Ascending aorta (tissue), 2 donors: ENCODE measurements around the gene NOL7. TPM values are rescaled to one million over a fixed set of nuclear protein-coding genes. Genes with fewer than 3 reads are reported as not detected.

ENCODE experiments used
- DNase-seq, 2 donors: peaks; one replicate each; pipeline ENCODE4 v3.0.0-alpha.2; 2019; ENCODE audit warnings: low spot score in 2 of 2
- H3K27ac ChIP-seq, 2 donors: fragments of 200-600 bp; sonication (generic); one replicate each; pipeline ENCODE4 v1.5.1; 2016 to 2017; ENCODE audit warnings: mild to moderate bottlenecking in 1 of 2
- H3K27me3 ChIP-seq: fragments of 200-600 bp; sonication (generic); one replicate; pipeline ENCODE4 v1.5.1; 2017
- H3K36me3 ChIP-seq, 2 donors: fragments of 200-600 bp; sonication (generic); one replicate each; pipeline ENCODE4 v1.5.1; 2016
- H3K4me1 ChIP-seq, 2 donors: fragments of 200-600 bp; sonication (generic); one replicate each; pipeline ENCODE4 v1.5.1; 2016 to 2017; ENCODE audit warnings: mild to moderate bottlenecking in 1 of 2
- H3K4me3 ChIP-seq, 2 donors: fragments of 200-600 bp; sonication (generic); one replicate each; pipeline ENCODE4 v1.5.1; 2016 to 2017; ENCODE audit warnings: mild to moderate bottlenecking in 1 of 2
- H3K9me3 ChIP-seq, 2 donors: fragments of 200-600 bp; sonication (generic); one replicate each; pipeline ENCODE4 v1.5.1; 2016
- CTCF ChIP-seq, 3 experiments: fragments of 200-600 bp in 2 of 3; fragments of 450-650 bp in 1 of 3; sonication (generic) in 2 of 3; IDR thresholded peaks; one replicate each; pipeline ENCODE4 v1.5.1; 2016 to 2019; ENCODE audit warnings: antibody characterized with exemption in 3 of 3, mild to moderate bottlenecking in 1 of 3, moderate library complexity in 1 of 3
- intact Hi-C: fragments of 100-400 bp; cut with DNase I; formaldehyde crosslinking; loops from one replicate; pipeline ENCODE4 v1.15.1; 2023
- total RNA-seq: library from RNA; depleted of rRNA; stranded (reverse); fragments of >200 nt; gene quantifications from one replicate; pipeline ENCODE4 v1.1.0, GENCODE V29; 2016

NOL7 gene
- total RNA-seq, 1 donor from 2014 or later, result 32.2 TPM

DNA sequence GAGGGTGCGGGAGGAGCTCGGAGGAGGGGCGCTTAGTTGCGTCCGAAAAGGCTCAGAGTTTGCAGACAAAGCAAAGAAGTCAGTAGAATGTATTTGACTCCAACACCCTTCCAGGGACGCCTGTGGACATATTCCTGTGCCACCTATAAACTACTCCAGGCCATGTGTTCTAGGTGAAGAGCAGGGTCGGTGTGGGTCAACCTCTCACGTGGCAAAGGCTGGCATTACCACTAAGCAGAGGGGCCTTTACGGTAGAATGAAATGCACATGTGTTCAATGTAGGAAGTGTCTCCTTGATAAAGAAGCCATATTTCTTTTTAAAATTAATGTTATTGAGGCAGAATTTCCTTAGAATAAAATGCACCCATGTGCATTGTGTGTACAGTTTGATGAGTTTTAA, 25.3 kb upstream of the NOL7 start:
- TF ChIP-seq CTCF (IDR thresholded peaks at IDR 0.05), result no peak
- H3K27ac ChIP-seq, result no peak overlapping the region
- intact Hi-C loops, result no loop called here
- H3K9me3 ChIP-seq, result no peaks in the 10 kb centered on the region
- no peaks in the 10 kb centered on the region for H3K4me1 ChIP-seq
- no peak overlapping the region for H3K4me3 ChIP-seq
- DNase-seq, result no peak
- H3K36me3 ChIP-seq, result peaks cover 33 to 53% of the 10 kb centered on the region in 2 donors
- H3K27me3 ChIP-seq, result no peaks in the 10 kb centered on the region

DNA sequence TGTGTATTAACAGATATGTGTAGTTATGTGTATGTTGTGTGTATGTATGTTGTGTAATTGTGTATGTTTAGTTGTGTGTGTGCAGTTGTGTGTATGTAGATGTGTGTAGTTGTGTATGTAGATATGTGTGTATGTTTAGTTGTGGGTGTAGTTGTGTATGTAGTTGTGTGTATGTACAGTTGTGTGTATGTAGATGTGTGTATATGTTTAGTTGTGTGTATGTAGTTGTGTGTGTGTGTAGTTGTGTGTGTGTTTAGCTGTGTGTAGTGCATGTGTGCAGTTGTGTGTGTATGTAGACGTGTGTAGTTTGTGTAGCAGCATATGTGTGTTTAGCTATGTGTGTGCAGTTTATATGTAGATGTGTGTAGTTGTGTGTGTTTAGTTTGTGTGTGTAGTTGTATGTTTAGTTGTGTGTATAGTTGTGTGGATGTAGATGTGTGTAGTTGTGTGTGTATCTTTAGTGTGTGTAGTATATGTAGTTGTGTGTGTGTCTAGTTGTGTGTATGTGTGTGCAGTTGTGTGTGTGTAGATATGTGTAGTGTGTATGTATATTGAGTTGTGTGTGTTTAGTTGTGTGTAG, 24.5 kb upstream of the NOL7 start:
- Histone ChIP-seq H3K36me3 (peaks cover 37 to 58% of the 10 kb centered on the region in 2 donors), H3K4me1 (no peaks in the 10 kb centered on the region), H3K27ac (no peak overlapping the region), H3K4me3 (no peak overlapping the region), H3K27me3 (no peaks in the 10 kb centered on the region), H3K9me3 (no peaks in the 10 kb centered on the region)
- DNase-seq, result no peak
- intact Hi-C loops, result no loop called here
- no peak for TF ChIP-seq CTCF (IDR thresholded peaks at IDR 0.05)

- Histone ChIP-seq H3K27me3 (no peaks in the 10 kb centered on the region), H3K27ac (no peak overlapping the region), H3K36me3 (peaks cover 40 to 64% of the 10 kb centered on the region in 2 donors), H3K9me3 (no peaks in the 10 kb centered on the region), H3K4me1 (no peaks in the 10 kb centered on the region), H3K4me3 (no peak overlapping the region)
- TF ChIP-seq CTCF (IDR thresholded peaks at IDR 0.05), result no peak
- no peak for DNase-seq
- intact Hi-C loops, result no loop called here
These were observed 23.8 kb upstream of the NOL7 start for GRCh38 chr6:13591205-13591921.

DNA sequence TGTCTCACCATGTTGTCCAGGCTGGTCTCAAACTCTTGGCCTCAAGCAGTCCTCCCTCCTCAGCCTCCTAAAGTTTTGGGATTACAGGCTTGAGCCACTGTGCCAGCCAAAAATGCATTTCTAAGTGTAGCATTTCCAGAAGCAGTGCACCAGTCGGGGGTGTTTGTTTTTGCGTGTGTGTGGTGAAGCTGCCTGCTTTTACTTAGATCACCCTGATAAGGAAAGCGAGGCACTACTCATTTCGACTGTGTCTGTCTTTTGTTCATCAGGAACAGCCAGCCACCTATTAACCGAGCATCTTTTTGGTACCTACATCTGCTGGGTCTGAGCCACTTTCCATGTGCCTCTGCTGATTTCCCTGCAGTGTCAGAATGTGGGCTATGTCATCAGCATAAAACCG, 22.0 kb upstream of the NOL7 start:
- no peaks in the 10 kb centered on the region for H3K27me3 ChIP-seq
- H3K27ac ChIP-seq, result no peak overlapping the region
- no peaks in the 10 kb centered on the region for H3K4me1 ChIP-seq
- no peak for DNase-seq
- H3K36me3 ChIP-seq, result peaks cover 39 to 61% of the 10 kb centered on the region in 2 donors
- no peak overlapping the region for H3K4me3 ChIP-seq
- no peak for TF ChIP-seq CTCF (IDR thresholded peaks at IDR 0.05)
- no peaks in the 10 kb centered on the region for H3K9me3 ChIP-seq
- intact Hi-C loops, result no loop called here

GRCh38 chr6:13593720-13594119, 21.4 kb upstream of the NOL7 start:
- no peaks in the 10 kb centered on the region for H3K4me1 ChIP-seq
- no peaks in the 10 kb centered on the region for H3K9me3 ChIP-seq
- peaks cover 34 to 61% of the 10 kb centered on the region in 2 donors for H3K36me3 ChIP-seq
- intact Hi-C loops, result no loop called here
- no peak for DNase-seq
- no peak for TF ChIP-seq CTCF (IDR thresholded peaks at IDR 0.05)
- no peak overlapping the region for H3K4me3 ChIP-seq
- H3K27ac ChIP-seq, result no peak overlapping the region
- H3K27me3 ChIP-seq, result no peaks in the 10 kb centered on the region
